Astrocyte (in vitro differentiated cells and primary cell): ENCODE data around the gene RPS6KA1. TPM values are rescaled to one million over a fixed set of nuclear protein-coding genes. Genes with fewer than 3 reads are reported as not detected.
"Not testable (repeated sequence)": the region's sequence is repeated elsewhere in the genome, so short reads cannot be mapped to it uniquely, and the experiment has no call there.

Experiments used
- DNase-seq: peaks from one replicate; pipeline ENCODE4 v3.0.0-alpha.2; 2010; ENCODE audit warnings: low read depth
- FAIRE-seq: peaks from 2 replicates; lab custom pipeline; 2011; peaks lifted over from hg19 to GRCh38; lab: Jason Lieb, UNC
- H2AFZ ChIP-seq: 2 replicates; pipeline ENCODE4 v1.6.0; 2012; ENCODE audit warnings: low read depth, low read length, inconsistent platforms
- H3K27ac ChIP-seq: 2 replicates; pipeline ENCODE4 v1.5.1; 2011; ENCODE audit warnings: low read depth, low read length, inconsistent platforms
- H3K27me3 ChIP-seq: 2 replicates; pipeline ENCODE4 v1.6.0; 2011; ENCODE audit warnings: low read length, inconsistent platforms; ENCODE audit not compliant: insufficient read depth
- H3K36me3 ChIP-seq: 2 replicates; pipeline ENCODE4 v1.5.1; 2011; ENCODE audit warnings: low read length, inconsistent platforms; ENCODE audit not compliant: insufficient read depth
- H3K4me1 ChIP-seq: 2 replicates; pipeline ENCODE4 v1.5.1; 2011; ENCODE audit warnings: low read length, inconsistent platforms; ENCODE audit not compliant: insufficient read depth
- H3K4me2 ChIP-seq: 2 replicates; pipeline ENCODE4 v1.6.0; 2012; ENCODE audit warnings: low read length, inconsistent platforms
- H3K4me3 ChIP-seq: 2 replicates; pipeline ENCODE4 v1.5.1; 2011; ENCODE audit warnings: low read depth, mild to moderate bottlenecking, low read length, inconsistent platforms; ENCODE audit not compliant: insufficient read depth
- H3K79me2 ChIP-seq: 2 replicates; pipeline ENCODE4 v1.6.0; 2012; ENCODE audit warnings: mild to moderate bottlenecking, low read length, inconsistent platforms; ENCODE audit not compliant: insufficient read depth
- H3K9ac ChIP-seq: 2 replicates; pipeline ENCODE4 v1.6.0; 2012; ENCODE audit warnings: mild to moderate bottlenecking, low read length, inconsistent platforms
- H3K9me3 ChIP-seq: 2 replicates; pipeline ENCODE4 v1.5.1; 2012; ENCODE audit warnings: low read depth, mild to moderate bottlenecking, low read length, inconsistent platforms; ENCODE audit not compliant: insufficient read depth
- H4K20me1 ChIP-seq: 2 replicates; pipeline ENCODE4 v1.6.0; 2012; ENCODE audit warnings: low read length, inconsistent platforms; ENCODE audit not compliant: insufficient read depth
- H3K27ac Mint-ChIP-seq: one replicate; pipeline ENCODE4 v1.8.0; 2021; ENCODE audit warnings: mild to moderate bottlenecking, mixed read lengths; ENCODE audit not compliant: unreplicated experiment
- H3K27me3 Mint-ChIP-seq: one replicate; pipeline ENCODE4 v1.8.0; 2021; ENCODE audit warnings: low read depth, mixed read lengths; ENCODE audit not compliant: unreplicated experiment
- H3K36me3 Mint-ChIP-seq: one replicate; pipeline ENCODE4 v1.8.0; 2021; ENCODE audit warnings: low read depth, mixed read lengths; ENCODE audit not compliant: unreplicated experiment
- H3K4me1 Mint-ChIP-seq: one replicate; pipeline ENCODE4 v1.8.0; 2021; ENCODE audit warnings: low read depth, mixed read lengths; ENCODE audit not compliant: unreplicated experiment
- H3K4me3 Mint-ChIP-seq: one replicate; pipeline ENCODE4 v1.8.0; 2021; ENCODE audit warnings: mild to moderate bottlenecking, moderate library complexity, mixed read lengths; ENCODE audit not compliant: unreplicated experiment
- H3K9me3 Mint-ChIP-seq: one replicate; pipeline ENCODE4 v1.8.0; 2021; ENCODE audit warnings: mild to moderate bottlenecking, mixed read lengths; ENCODE audit not compliant: unreplicated experiment
- CTCF ChIP-seq: IDR thresholded peaks from 2 replicates; pipeline ENCODE4 v1.5.1; 2011; ENCODE audit warnings: low read depth, mild to moderate bottlenecking, inconsistent platforms, low read length, moderate library complexity; ENCODE audit not compliant: insufficient read depth
- EZH2 ChIP-seq: IDR thresholded peaks from 2 replicates; pipeline ENCODE4 v1.6.1; 2012; ENCODE audit warnings: mild to moderate bottlenecking, low read length, inconsistent platforms; ENCODE audit not compliant: insufficient read depth
- total RNA-seq: library from RNA; stranded (reverse); gene quantifications from 2 replicates; pipeline ENCODE4 v1.2.1, GENCODE V29; 2021

RPS6KA1 gene
- total RNA-seq, 1 donor from 2014 or later: 11.8 TPM

- no peak overlapping the region for H3K4me3 ChIP-seq
- Mint-ChIP-seq H3K36me3 (no peaks in the 10 kb centered on the region), H3K4me1 (no peaks in the 10 kb centered on the region), H3K27ac (no peak overlapping the region), H3K27me3 (peaks cover 9% of the 10 kb centered on the region), H3K9me3 (no peaks in the 10 kb centered on the region), H3K4me3 (no peak overlapping the region)
- no peaks in the 10 kb centered on the region for H3K9me3 ChIP-seq
- peak overlapping the region; percentile 30 for H3K4me2 ChIP-seq
- no peak for TF ChIP-seq EZH2
- no peak for TF ChIP-seq CTCF
- no peaks in the 10 kb centered on the region for H3K4me1 ChIP-seq
- no peaks in the 10 kb centered on the region for H3K36me3 ChIP-seq
- no peak for FAIRE-seq
- H3K27ac ChIP-seq: no peak overlapping the region
- H3K9ac ChIP-seq: no peak overlapping the region
- H4K20me1 ChIP-seq: no peaks in the 10 kb centered on the region
- H2AFZ ChIP-seq: no peak overlapping the region
- no peaks in the 10 kb centered on the region for H3K79me2 ChIP-seq
- DNase-seq: peak; percentile 60
- H3K27me3 ChIP-seq: peaks cover 3% of the 10 kb centered on the region
Observed at GRCh38 chr1:26582836-26583460, 53.4 kb downstream of the RPS6KA1 start.

- Histone ChIP-seq H3K79me2 (no peaks in the 10 kb centered on the region), H3K4me3 (no peak overlapping the region), H3K4me2 (no peak overlapping the region), H3K36me3 (no peaks in the 10 kb centered on the region), H3K27me3 (peaks cover 3% of the 10 kb centered on the region), H3K9ac (no peak overlapping the region), H3K9me3 (no peaks in the 10 kb centered on the region), H4K20me1 (no peaks in the 10 kb centered on the region), H2AFZ (no peak overlapping the region), H3K27ac (no peak overlapping the region), H3K4me1 (no peaks in the 10 kb centered on the region)
- Mint-ChIP-seq H3K9me3 (peaks cover under 1% of the 10 kb centered on the region), H3K27me3 (peaks cover 6% of the 10 kb centered on the region), H3K36me3 (no peaks in the 10 kb centered on the region), H3K27ac (no peak overlapping the region), H3K4me3 (no peak overlapping the region), H3K4me1 (no peaks in the 10 kb centered on the region)
- DNase-seq (no peak), FAIRE-seq (no peak)
- no peak for TF ChIP-seq EZH2
- no peak for TF ChIP-seq CTCF
Observed at GRCh38 chr1:26583646-26584485, 54.3 kb downstream of the RPS6KA1 start.

GRCh38 chr1:26584588-26584987 is 55.0 kb downstream of the RPS6KA1 start:
- H3K4me1 Mint-ChIP-seq, H3K4me3 ChIP-seq, H2AFZ ChIP-seq, H3K9me3 ChIP-seq, H3K27me3 ChIP-seq, H3K4me3 Mint-ChIP-seq, H3K4me2 ChIP-seq, H3K4me1 ChIP-seq, FAIRE-seq, H3K79me2 ChIP-seq, H4K20me1 ChIP-seq, DNase-seq, H3K9ac ChIP-seq, H3K27ac ChIP-seq, H3K36me3 Mint-ChIP-seq, H3K36me3 ChIP-seq, H3K9me3 Mint-ChIP-seq, H3K27me3 Mint-ChIP-seq: not testable (repeated sequence)
- H3K27ac Mint-ChIP-seq: peak overlapping the region; percentile 66
